ENCODE data around the gene ACTR8. TPM values are rescaled to one million over a fixed set of nuclear protein-coding genes. Genes with fewer than 3 reads are reported as not detected.

The ACTR8 gene
- total RNA-seq, 1 experiment from 2014 or later, result 21.1 TPM

- TF ChIP-seq EZH2 (IDR thresholded peaks at IDR 0.05; ENCODE audit: borderline replicate concordance, low read depth, low read length, poor library complexity, severe bottlenecking), result no peak
- TF ChIP-seq CTCF (conservative IDR thresholded peaks at IDR 0.05; ENCODE audit: low read depth, low read length), result no peak
- POLR2A ChIA-PET (ENCODE audit: low non-redundant PET), result no interaction called here
- peaks cover 5% of the 10 kb centered on the region for H3K4me1 ChIP-seq (ENCODE audit: insufficient read depth, low read length, poor library complexity, severe bottlenecking)
- no peaks in the 10 kb centered on the region for H3K9me3 ChIP-seq (ENCODE audit: low read depth, low read length, poor library complexity, severe bottlenecking)
- intact Hi-C loops (cut with micrococcal nuclease; ENCODE audit: unreplicated experiment), result no loop called here
- no peaks in the 10 kb centered on the region for H3K27me3 ChIP-seq (replicated peaks; ENCODE audit: insufficient read depth, low read depth, low read length, poor library complexity)
- no peak overlapping the region for H3K27ac ChIP-seq (ENCODE audit: low read depth, low read length, poor library complexity, severe bottlenecking)
- H3K36me3 ChIP-seq (ENCODE audit: insufficient read depth, low read length, poor library complexity, severe bottlenecking), result peaks cover 6% of the 10 kb centered on the region
- BruUV-seq (replicated peaks), result no TSS peak
- CTCF ChIA-PET, result no interaction called here
- H3K4me3 ChIP-seq (ENCODE audit: low read depth, low read length, poor library complexity, severe bottlenecking), result no peak overlapping the region
- no peak for DNase-seq (ENCODE audit: low spot score)
These were observed 2.7 kb upstream of the ACTR8 start for GRCh38 chr3:53884623-53885022.

GRCh38 chr3:53883008-53883407, 1.1 kb upstream of the ACTR8 start:
- POLR2A ChIA-PET (ENCODE audit: low non-redundant PET), result no interaction called here
- DNase-seq (ENCODE audit: low spot score), result no peak
- H3K4me3 ChIP-seq (ENCODE audit: low read depth, low read length, poor library complexity, severe bottlenecking), result no peak overlapping the region
- no TSS peak for BruUV-seq (replicated peaks)
- H3K27ac ChIP-seq (ENCODE audit: low read depth, low read length, poor library complexity, severe bottlenecking), result no peak overlapping the region
- intact Hi-C loops (cut with micrococcal nuclease; ENCODE audit: unreplicated experiment), result no loop called here
- peaks cover 20% of the 10 kb centered on the region for H3K36me3 ChIP-seq (ENCODE audit: insufficient read depth, low read length, poor library complexity, severe bottlenecking)
- H3K4me1 ChIP-seq (ENCODE audit: insufficient read depth, low read length, poor library complexity, severe bottlenecking), result peaks cover 5% of the 10 kb centered on the region
- H3K27me3 ChIP-seq (replicated peaks; ENCODE audit: insufficient read depth, low read depth, low read length, poor library complexity), result no peaks in the 10 kb centered on the region
- no peaks in the 10 kb centered on the region for H3K9me3 ChIP-seq (ENCODE audit: low read depth, low read length, poor library complexity, severe bottlenecking)
- CTCF ChIA-PET, result no interaction called here
- no peak for TF ChIP-seq CTCF (conservative IDR thresholded peaks at IDR 0.05; ENCODE audit: low read depth, low read length)
- TF ChIP-seq EZH2 (IDR thresholded peaks at IDR 0.05; ENCODE audit: borderline replicate concordance, low read depth, low read length, poor library complexity, severe bottlenecking), result no peak

- H3K36me3 ChIP-seq (ENCODE audit: insufficient read depth, low read length, poor library complexity, severe bottlenecking), result peaks cover 32% of the 10 kb centered on the region
- H3K4me3 ChIP-seq (ENCODE audit: low read depth, low read length, poor library complexity, severe bottlenecking), result peak overlapping the region; percentile 77
- no peak for TF ChIP-seq EZH2 (IDR thresholded peaks at IDR 0.05; ENCODE audit: borderline replicate concordance, low read depth, low read length, poor library complexity, severe bottlenecking)
- TF ChIP-seq CTCF (conservative IDR thresholded peaks at IDR 0.05; ENCODE audit: low read depth, low read length), result no peak
- no peak overlapping the region for H3K27ac ChIP-seq (ENCODE audit: low read depth, low read length, poor library complexity, severe bottlenecking)
- H3K9me3 ChIP-seq (ENCODE audit: low read depth, low read length, poor library complexity, severe bottlenecking), result no peaks in the 10 kb centered on the region
- BruUV-seq (replicated peaks), result no TSS peak
- CTCF ChIA-PET, result no interaction called here
- H3K4me1 ChIP-seq (ENCODE audit: insufficient read depth, low read length, poor library complexity, severe bottlenecking), result peaks cover 5% of the 10 kb centered on the region
- POLR2A ChIA-PET (ENCODE audit: low non-redundant PET), result no interaction called here
- intact Hi-C loops (cut with micrococcal nuclease; ENCODE audit: unreplicated experiment), result no loop called here
- H3K27me3 ChIP-seq (replicated peaks; ENCODE audit: insufficient read depth, low read depth, low read length, poor library complexity), result no peaks in the 10 kb centered on the region
- DNase-seq (ENCODE audit: low spot score), result no peak
These were observed 1.3 kb downstream of the ACTR8 start for GRCh38 chr3:53880396-53881345.

All from A673 (cell line).